HCT116 (cell line): ENCODE data around the gene COL28A1. TPM values are rescaled to one million over a fixed set of nuclear protein-coding genes. Genes with fewer than 3 reads are reported as not detected.
"Not testable (repeated sequence)": the region's sequence is repeated elsewhere in the genome, so short reads cannot be mapped to it uniquely, and the experiment has no call there.

Experiments used
- ATAC-seq: fragments of 200-7000 bp; cut with Tn5 transposase; 2 replicates; pipeline ENCODE4 v1.9.1; 2020; ENCODE audit warnings: mild to moderate bottlenecking, moderate library complexity
- BruUV-seq: library from RNA; stranded (reverse); fragments of 400-500 nt; replicated peaks from 2 replicates; lab custom pipeline; 2021; lab: Mats Ljungman, UMichigan
- CTCF ChIA-PET: fragments of 300-600 bp; sonication (Branson Sonifier 250); formaldehyde crosslinking; loops from one replicate; lab custom pipeline; 2021; ENCODE audit warnings: antibody characterized with exemption; lab: Charles Lee
- POLR2A ChIA-PET: fragments of 300-600, 350-600 bp; sonication (Branson Sonifier 250); formaldehyde crosslinking; loops from one replicate; lab custom pipeline; 2021; ENCODE audit warnings: antibody characterized with exemption; lab: Charles Lee
- RAD21 ChIA-PET, 2 experiments: fragments of 300-600 bp; sonication (Branson Sonifier 250); formaldehyde crosslinking; loops; one replicate each; lab custom pipeline; 2023; ENCODE audit warnings: low total read pairs in 2 of 2; ENCODE audit not compliant: uncharacterized antibody in 2 of 2, unreplicated experiment in 2 of 2, low non-redundant PET in 1 of 2; lab: Charles Lee
- DNase-seq: peaks from one replicate; pipeline ENCODE4 v3.0.0-alpha.2; 2010; ENCODE audit warnings: low read depth, low spot score
- H2AFZ ChIP-seq: fragments of 200-600 bp; shearing (Covaris generic), sonication (generic); 2 replicates; pipeline ENCODE4 v1.6.1; 2017; ENCODE audit warnings: low read depth, mixed run types, mixed read lengths, antibody characterized with exemption, low read length; ENCODE audit not compliant: poor library complexity, severe bottlenecking
- H3K27ac ChIP-seq: 2 replicates; pipeline ENCODE4 v1.5.1; 2012; ENCODE audit warnings: low read depth, low read length
- H3K27me3 ChIP-seq: fragments of 200-600 bp; sonication (generic); 2 replicates; pipeline ENCODE4 v1.6.1; 2016; ENCODE audit warnings: mixed run types, low read length, mixed read lengths; ENCODE audit not compliant: insufficient read depth
- H3K36me3 ChIP-seq, 2 experiments: fragments of 200-500 bp in 1 of 2; fragments of 200-600 bp in 1 of 2; sonication (Bioruptor generic) in 1 of 2; sonication (generic) in 1 of 2; 2 replicates each; pipeline versions ENCODE4 v1.5.1 to v1.6.1; 2014 to 2016; ENCODE audit warnings: low read length in 2 of 2, inconsistent platforms in 1 of 2, mixed read lengths in 1 of 2, mixed run types in 1 of 2; ENCODE audit not compliant: insufficient read depth in 2 of 2, control insufficient read depth in 1 of 2
- H3K4me1 ChIP-seq, 2 experiments: fragments of 200-600 bp in 1 of 2; sonication (generic) in 1 of 2; 2 replicates each; pipeline versions ENCODE4 v1.5.1 to v1.6.1; 2012 to 2017; ENCODE audit warnings: low read length in 2 of 2, inconsistent platforms in 1 of 2, mild to moderate bottlenecking in 1 of 2, mixed read lengths in 1 of 2, mixed run types in 1 of 2, moderate library complexity in 1 of 2; ENCODE audit not compliant: insufficient read depth in 2 of 2, control insufficient read depth in 1 of 2
- H3K4me2 ChIP-seq: fragments of 200-600 bp; sonication (generic); 2 replicates; pipeline ENCODE4 v1.6.1; 2017; ENCODE audit warnings: mixed run types, low read length, mixed read lengths
- H3K4me3 ChIP-seq, 2 experiments: fragments of 200-600 bp in 1 of 2; sonication (generic) in 1 of 2; replicated peaks in 1 of 2; 2 replicates each; pipeline ENCODE4 v1.5.1; 2011 to 2016; ENCODE audit warnings: low read length in 2 of 2, control low read depth in 1 of 2, low read depth in 1 of 2, mild to moderate bottlenecking in 1 of 2, mixed read lengths in 1 of 2, mixed run types in 1 of 2
- H3K79me2 ChIP-seq: fragments of 200-600 bp; sonication (generic); 2 replicates; pipeline ENCODE4 v1.6.1; 2017; ENCODE audit warnings: mild to moderate bottlenecking, mixed run types, low read length, moderate library complexity, mixed read lengths; ENCODE audit not compliant: insufficient read depth
- H3K9ac ChIP-seq: fragments of 200-600 bp; sonication (generic); 2 replicates; pipeline ENCODE4 v1.6.1; 2016; ENCODE audit warnings: low read length, mixed read lengths
- H3K9me2 ChIP-seq: fragments of 200-600 bp; sonication (generic), shearing (Covaris generic); 2 replicates; pipeline ENCODE4 v1.6.1; 2017; ENCODE audit warnings: mixed run types, mild to moderate bottlenecking, moderate library complexity; ENCODE audit not compliant: insufficient read depth
- H3K9me3 ChIP-seq, 2 experiments: fragments of 200-500 bp in 1 of 2; fragments of 200-600 bp in 1 of 2; sonication (Bioruptor generic) in 1 of 2; sonication (generic) in 1 of 2; 2 replicates each; pipeline ENCODE4 v1.6.1; 2014 to 2017; ENCODE audit warnings: low read length in 2 of 2, mixed read lengths in 2 of 2, inconsistent platforms in 1 of 2, low read depth in 1 of 2, mild to moderate bottlenecking in 1 of 2, mixed run types in 1 of 2, moderate library complexity in 1 of 2; ENCODE audit not compliant: control insufficient read depth in 1 of 2, insufficient read depth in 1 of 2
- H4K20me1 ChIP-seq: fragments of 200-600 bp; sonication (generic), shearing (Covaris generic); 2 replicates; pipeline ENCODE4 v1.6.1; 2017; ENCODE audit warnings: mixed run types, mild to moderate bottlenecking, moderate library complexity; ENCODE audit not compliant: insufficient read depth
- EGR1 ChIP-seq: IDR thresholded peaks from 2 replicates; pipeline ENCODE4 v1.6.1; 2012; ENCODE audit warnings: low read depth
- SP1 ChIP-seq: IDR thresholded peaks from 2 replicates; pipeline ENCODE4 v1.6.1; 2012; ENCODE audit warnings: low read depth
- ZFX ChIP-seq: fragments of 450-650 bp; IDR thresholded peaks from 2 replicates; pipeline ENCODE4 v1.6.1; 2017
- intact Hi-C: fragments of 100-400 bp; cut with micrococcal nuclease; formaldehyde crosslinking; loops from 2 replicates; pipeline ENCODE4 v1.10.0; 2022
- total RNA-seq: library from RNA; stranded (reverse); gene quantifications from one replicate; pipeline ENCODE4 v1.2.1, GENCODE V29; 2021; ENCODE audit not compliant: unreplicated experiment

Gene COL28A1
- total RNA-seq, 1 experiment from 2014 or later, result 0.12 TPM

DNA sequence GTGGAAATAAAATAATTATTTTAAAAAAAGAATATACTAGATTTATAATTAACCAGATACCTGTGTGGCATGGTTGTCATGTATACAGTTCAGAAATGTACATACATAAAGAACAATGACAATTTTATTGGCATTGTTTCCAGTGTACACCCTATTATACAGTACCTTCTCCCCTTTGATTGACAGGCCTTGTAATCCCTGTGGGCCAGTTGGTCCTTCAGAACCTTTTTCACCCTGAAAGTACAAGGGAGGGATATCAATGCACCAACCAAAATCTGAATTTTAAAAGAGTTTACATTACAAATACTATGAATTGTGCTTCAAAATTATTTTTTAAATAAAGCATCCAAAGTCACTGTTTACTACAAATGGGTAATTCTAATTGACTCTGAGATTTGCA, 61.2 kb downstream of the COL28A1 start:
- TF ChIP-seq SP1, result no peak
- no peak for TF ChIP-seq EGR1
- TF ChIP-seq ZFX, result no peak
- TF ChIP-seq, all 23 proteins: peak for 0
- Histone ChIP-seq H3K27ac (no peak overlapping the region), H4K20me1 (no peaks in the 10 kb centered on the region), H3K4me1 (no peaks in the 10 kb centered on the region), H3K4me3 (no peak overlapping the region), H3K9me3 (no peaks in the 10 kb centered on the region), H2AFZ (no peak overlapping the region), H3K9me2 (no peaks in the 10 kb centered on the region), H3K4me2 (no peak overlapping the region), H3K36me3 (no peaks in the 10 kb centered on the region), H3K79me2 (no peaks in the 10 kb centered on the region), H3K9ac (no peak overlapping the region), H3K27me3 (no peaks in the 10 kb centered on the region)
- intact Hi-C loops, result no loop called here
- ChIA-PET RAD21 (no interaction called here), POLR2A (no interaction called here), CTCF (no interaction called here)
- DNase-seq, result no peak
- no TSS peak for BruUV-seq
- ATAC-seq, result no peak

DNA sequence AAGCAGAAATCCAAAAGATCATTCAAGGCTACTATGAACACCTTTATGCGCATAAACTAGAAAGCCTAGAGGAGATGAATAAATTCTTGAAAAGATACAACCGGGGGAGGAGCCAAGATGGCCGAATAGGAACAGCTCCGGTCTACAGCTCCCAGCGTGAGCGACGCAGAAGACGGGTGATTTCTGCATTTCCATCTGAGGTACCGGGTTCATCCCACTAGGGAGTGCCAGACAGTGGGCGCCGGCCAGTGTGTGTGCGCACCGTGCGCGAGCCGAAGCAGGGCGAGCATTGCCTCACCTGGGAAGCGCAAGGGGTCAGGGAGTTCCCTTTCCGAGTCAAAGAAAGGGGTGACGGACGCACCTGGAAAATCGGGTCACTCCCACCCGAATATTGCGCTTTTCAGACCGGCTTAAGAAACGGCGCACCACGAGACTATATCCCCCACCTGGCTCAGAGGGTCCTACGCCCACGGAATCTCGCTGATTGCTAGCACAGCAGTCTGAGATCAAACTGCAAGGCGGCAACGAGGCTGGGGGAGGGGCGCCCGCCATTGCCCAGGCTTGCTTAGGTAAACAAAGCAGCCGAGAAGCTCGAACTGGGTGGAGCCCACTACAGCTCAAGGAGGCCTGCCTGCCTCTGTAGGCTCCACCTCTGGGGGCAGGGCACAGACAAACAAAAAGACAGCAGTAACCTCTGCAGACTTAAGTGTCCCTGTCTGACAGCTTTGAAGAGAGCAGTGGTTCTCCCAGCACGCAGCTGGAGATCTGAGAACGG, 70.5 kb downstream of the COL28A1 start:
- ATAC-seq, H3K27me3 ChIP-seq, H3K9ac ChIP-seq, H3K4me3 ChIP-seq, CTCF ChIA-PET, H3K36me3 ChIP-seq, H3K9me3 ChIP-seq, H3K4me1 ChIP-seq, RAD21 ChIA-PET, POLR2A ChIA-PET, H3K4me2 ChIP-seq, H3K9me2 ChIP-seq, H3K27ac ChIP-seq, H2AFZ ChIP-seq, intact Hi-C loops, DNase-seq, H4K20me1 ChIP-seq, H3K79me2 ChIP-seq, BruUV-seq: not testable (repeated sequence)
